Peyer's patch (tissue), 4 donors: ENCODE data around the gene DOCK10. TPM values are rescaled to one million over a fixed set of nuclear protein-coding genes. Genes with fewer than 3 reads are reported as not detected.

Experiments used
- DNase-seq, 3 donors: peaks; one replicate each; pipeline ENCODE4 v3.0.0-alpha.2; 2017 to 2019
- H3K27ac ChIP-seq, 4 donors: fragments of 200-600 bp; sonication (generic); one replicate each; pipeline ENCODE4 v1.5.1; 2016 to 2019
- H3K27me3 ChIP-seq, 2 donors: fragments of 200-600 bp; sonication (generic); one replicate each; pipeline ENCODE4 v1.5.1; 2019
- H3K36me3 ChIP-seq, 3 donors: fragments of 200-600 bp; sonication (generic); one replicate each; pipeline ENCODE4 v1.5.1; 2016 to 2019
- H3K4me1 ChIP-seq, 4 donors: fragments of 200-600 bp; sonication (generic); one replicate each; pipeline ENCODE4 v1.5.1; 2016 to 2019
- H3K4me3 ChIP-seq, 4 donors: fragments of 200-600 bp; sonication (generic); 1 replicate in 3 of 4; 2 replicates in 1 of 4; pipeline ENCODE4 v1.5.1; 2016 to 2019; ENCODE audit warnings: mild to moderate bottlenecking in 1 of 4
- H3K9me3 ChIP-seq, 4 donors: fragments of 200-600 bp; sonication (generic); one replicate each; pipeline ENCODE4 v1.5.1; 2016 to 2019; ENCODE audit warnings: mild to moderate bottlenecking in 1 of 4
- POLR2A ChIP-seq, 2 donors: fragments of 450-650 bp; IDR thresholded peaks; one replicate each; pipeline ENCODE4 v1.5.1; 2017; ENCODE audit warnings: antibody characterized with exemption in 2 of 2, mild to moderate bottlenecking in 2 of 2, moderate library complexity in 2 of 2
- total RNA-seq, 4 donors: library from RNA; depleted of rRNA; stranded (reverse); fragments of >200 nt; gene quantifications; one replicate each; pipeline ENCODE4 v1.1.0, GENCODE V29; 2016
- TF ChIP-seq, protein P1 (sequence below), 6 experiments: fragments of 450-650 bp in 4 of 6; fragments of 200-600 bp in 2 of 6; sonication (generic) in 1 of 6; IDR thresholded peaks; one replicate each; pipeline ENCODE4 v1.5.1; 2017 to 2019; ENCODE audit warnings: antibody characterized with exemption in 6 of 6, mild to moderate bottlenecking in 3 of 6, moderate library complexity in 1 of 6

The DOCK10 gene
- total RNA-seq, 4 donors from 2014 or later = 14.6 to 97.4 (median 23.5) TPM

- H3K27ac ChIP-seq = no peak overlapping the region
- no peak overlapping the region for H3K4me3 ChIP-seq
- no peak for DNase-seq
- H3K27me3 ChIP-seq = no peaks in the 10 kb centered on the region
- H3K4me1 ChIP-seq = no peaks in the 10 kb centered on the region
- no peaks in the 10 kb centered on the region for H3K9me3 ChIP-seq
- H3K36me3 ChIP-seq = peaks cover 0 to 13% (median 0%) of the 10 kb centered on the region in 3 donors
- TF ChIP-seq POLR2A (IDR thresholded peaks at IDR 0.05) = no peak
- TF ChIP-seq, protein P1, sequence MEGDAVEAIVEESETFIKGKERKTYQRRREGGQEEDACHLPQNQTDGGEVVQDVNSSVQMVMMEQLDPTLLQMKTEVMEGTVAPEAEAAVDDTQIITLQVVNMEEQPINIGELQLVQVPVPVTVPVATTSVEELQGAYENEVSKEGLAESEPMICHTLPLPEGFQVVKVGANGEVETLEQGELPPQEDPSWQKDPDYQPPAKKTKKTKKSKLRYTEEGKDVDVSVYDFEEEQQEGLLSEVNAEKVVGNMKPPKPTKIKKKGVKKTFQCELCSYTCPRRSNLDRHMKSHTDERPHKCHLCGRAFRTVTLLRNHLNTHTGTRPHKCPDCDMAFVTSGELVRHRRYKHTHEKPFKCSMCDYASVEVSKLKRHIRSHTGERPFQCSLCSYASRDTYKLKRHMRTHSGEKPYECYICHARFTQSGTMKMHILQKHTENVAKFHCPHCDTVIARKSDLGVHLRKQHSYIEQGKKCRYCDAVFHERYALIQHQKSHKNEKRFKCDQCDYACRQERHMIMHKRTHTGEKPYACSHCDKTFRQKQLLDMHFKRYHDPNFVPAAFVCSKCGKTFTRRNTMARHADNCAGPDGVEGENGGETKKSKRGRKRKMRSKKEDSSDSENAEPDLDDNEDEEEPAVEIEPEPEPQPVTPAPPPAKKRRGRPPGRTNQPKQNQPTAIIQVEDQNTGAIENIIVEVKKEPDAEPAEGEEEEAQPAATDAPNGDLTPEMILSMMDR (IDR thresholded peaks at IDR 0.05) = no peak
These were observed 238.3 kb downstream of the DOCK10 start for GRCh38 chr2:224803930-224804329.

DNA sequence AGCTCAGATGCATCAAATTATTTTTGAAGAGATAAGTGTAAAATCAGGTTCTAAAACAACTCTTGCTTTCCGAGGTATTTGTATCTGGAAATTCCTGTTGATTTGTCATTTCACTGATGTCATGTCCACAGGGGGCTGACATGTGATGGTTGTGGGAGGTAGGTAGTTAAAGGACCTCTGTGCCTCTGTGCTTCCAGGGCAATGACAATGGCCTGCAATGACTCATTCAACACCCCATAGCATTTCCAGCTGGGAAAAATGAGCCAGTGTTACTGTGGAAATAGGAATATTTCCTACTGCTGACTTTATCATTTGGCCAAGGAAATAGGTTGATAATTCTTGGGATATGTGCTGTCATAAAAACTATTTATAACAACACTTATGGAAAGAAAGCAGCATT, 239.9 kb downstream of the DOCK10 start:
- Histone ChIP-seq H3K4me1 (no peaks in the 10 kb centered on the region), H3K27ac (no peak overlapping the region), H3K36me3 (peaks cover 0 to 20% (median 0%) of the 10 kb centered on the region in 3 donors), H3K27me3 (no peaks in the 10 kb centered on the region), H3K4me3 (no peak overlapping the region), H3K9me3 (no peaks in the 10 kb centered on the region)
- DNase-seq = no peak
- TF ChIP-seq POLR2A (IDR thresholded peaks at IDR 0.05) = no peak
- TF ChIP-seq, protein P1 (IDR thresholded peaks at IDR 0.05) = no peak

GRCh38 chr2:224801360-224801759, 240.9 kb downstream of the DOCK10 start:
- H3K36me3 ChIP-seq = peaks cover 0 to 20% (median 0%) of the 10 kb centered on the region in 3 donors
- H3K4me1 ChIP-seq = no peaks in the 10 kb centered on the region
- no peak overlapping the region for H3K27ac ChIP-seq
- no peaks in the 10 kb centered on the region for H3K27me3 ChIP-seq
- TF ChIP-seq, protein P1 (IDR thresholded peaks at IDR 0.05) = no peak
- no peak for TF ChIP-seq POLR2A (IDR thresholded peaks at IDR 0.05)
- H3K4me3 ChIP-seq = no peak overlapping the region
- DNase-seq = no peak
- H3K9me3 ChIP-seq = no peaks in the 10 kb centered on the region

- Histone ChIP-seq H3K36me3 (peaks cover 0 to 23% (median 0%) of the 10 kb centered on the region in 3 donors), H3K9me3 (no peaks in the 10 kb centered on the region), H3K27me3 (no peaks in the 10 kb centered on the region), H3K4me1 (no peaks in the 10 kb centered on the region), H3K4me3 (no peak overlapping the region), H3K27ac (no peak overlapping the region)
- no peak for DNase-seq
- TF ChIP-seq POLR2A (IDR thresholded peaks at IDR 0.05) = no peak
- TF ChIP-seq, protein P1 (IDR thresholded peaks at IDR 0.05) = no peak
These were observed 242.6 kb downstream of the DOCK10 start for GRCh38 chr2:224799691-224800090.

DNA sequence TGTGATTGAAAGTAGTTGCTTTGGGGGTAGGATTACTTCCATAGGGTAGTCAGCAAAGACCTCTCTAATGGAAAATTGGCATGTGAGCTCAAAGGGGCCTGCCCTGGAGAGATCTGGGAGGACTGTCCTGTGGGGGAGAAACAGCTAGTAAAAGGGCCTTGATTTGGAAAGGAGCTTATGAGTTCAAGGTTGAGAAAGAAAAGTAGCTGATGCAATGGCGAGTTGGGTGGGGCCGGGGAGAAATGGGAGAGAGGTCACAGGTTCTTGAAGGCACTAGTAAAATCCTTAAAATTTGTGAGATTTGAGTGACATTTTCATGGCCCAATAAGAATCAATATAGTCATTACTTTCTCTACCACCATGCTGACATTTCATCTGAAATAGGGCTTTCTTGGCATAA, 244.1 kb downstream of the DOCK10 start:
- TF ChIP-seq, protein P1 (IDR thresholded peaks at IDR 0.05) = no peak
- no peak for TF ChIP-seq POLR2A (IDR thresholded peaks at IDR 0.05)
- Histone ChIP-seq H3K27me3 (no peaks in the 10 kb centered on the region), H3K27ac (no peak overlapping the region), H3K4me1 (no peaks in the 10 kb centered on the region), H3K4me3 (no peak overlapping the region), H3K36me3 (peaks cover 0 to 22% (median 0%) of the 10 kb centered on the region in 3 donors), H3K9me3 (no peaks in the 10 kb centered on the region)
- no peak for DNase-seq
